Central memory CD4-positive, alpha-beta T cell (primary cell): Measurements from ENCODE around the gene LDLRAD4.

Experiments
- DNase-seq: peaks from one replicate; pipeline ENCODE4 v3.0.0; 2022

LDLRAD4 gene

DNA sequence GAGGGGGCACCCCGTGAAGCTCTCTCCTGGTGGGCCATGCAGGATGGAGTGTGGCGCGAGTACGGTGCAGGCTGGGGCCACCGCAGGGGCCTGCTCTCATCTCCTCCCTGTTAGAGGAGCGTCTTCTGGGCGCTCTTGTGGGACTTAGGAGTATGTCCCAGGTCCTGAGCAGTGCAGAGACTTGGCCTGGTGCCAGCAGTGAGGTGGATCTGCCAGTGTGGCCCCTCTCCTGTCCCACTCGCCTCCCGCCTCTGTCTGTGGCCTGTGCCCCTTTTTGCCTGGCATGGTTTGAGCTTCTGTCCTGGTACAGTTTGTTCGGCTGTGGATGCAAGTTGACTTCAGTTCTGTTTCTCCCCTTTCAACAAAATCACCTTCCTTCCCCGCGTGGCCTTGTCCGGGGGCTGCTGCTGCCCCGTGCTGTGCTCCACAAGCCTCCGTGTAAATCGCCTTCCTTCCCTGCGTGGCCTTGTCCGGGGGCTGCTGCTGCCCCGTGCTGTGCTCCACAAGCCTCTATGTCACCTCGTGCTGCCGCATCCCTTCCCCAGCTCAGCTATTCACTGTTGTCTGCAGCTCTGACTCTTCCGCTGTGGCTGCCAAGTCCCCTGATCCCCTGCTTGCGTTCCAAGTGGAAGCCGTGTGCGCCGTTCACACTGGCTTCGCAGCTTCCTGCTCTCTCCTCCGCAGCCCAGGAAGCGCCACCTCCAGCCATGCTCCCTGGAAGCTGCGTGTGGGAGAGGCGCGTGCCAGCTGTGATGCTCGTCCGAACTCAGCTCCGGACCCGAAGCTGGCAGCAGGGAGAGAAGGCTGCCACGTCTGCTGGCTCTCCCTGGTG is 13.7 kb downstream of the LDLRAD4 start:
- no peak for DNase-seq

DNA sequence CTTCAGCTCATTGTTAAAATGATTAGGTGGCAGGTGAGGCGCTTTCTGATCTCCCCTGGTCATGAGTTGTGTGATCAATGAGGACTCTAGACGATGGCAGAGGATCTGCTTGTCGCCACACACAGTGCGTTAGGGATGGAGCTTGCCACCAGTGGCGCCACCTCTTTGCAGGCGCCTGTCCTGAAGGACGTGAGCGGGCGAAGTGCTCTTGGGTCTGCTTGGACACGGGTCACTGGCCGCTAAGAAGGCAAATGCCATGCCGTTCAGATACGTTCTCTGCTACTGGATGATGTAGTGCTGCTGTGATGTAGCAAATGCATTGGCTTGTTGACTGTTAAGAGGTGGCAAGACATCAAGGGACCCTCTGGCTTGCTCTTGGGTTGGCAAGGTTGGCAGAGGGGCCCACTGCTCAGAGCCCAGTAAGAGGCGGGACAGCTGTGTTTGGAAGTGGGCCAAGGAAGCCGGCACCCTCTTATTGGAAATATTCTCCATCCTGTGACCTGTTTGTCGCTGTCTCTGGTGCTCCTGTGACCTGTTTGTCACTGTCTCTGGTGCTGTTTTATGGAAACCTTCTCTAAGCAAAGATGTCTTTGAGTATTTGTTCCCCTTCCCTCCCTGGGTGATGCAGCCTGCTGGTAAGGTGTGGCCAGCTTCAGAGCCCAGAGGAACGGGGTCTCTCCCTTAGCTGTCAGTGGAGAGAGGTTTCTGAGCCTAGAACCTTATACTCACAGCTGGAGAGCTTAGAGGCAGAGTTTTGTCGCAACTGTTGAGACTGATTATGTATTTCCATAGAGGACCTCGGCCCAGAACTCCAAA is 14.6 kb downstream of the LDLRAD4 start:
- no peak for DNase-seq

DNA sequence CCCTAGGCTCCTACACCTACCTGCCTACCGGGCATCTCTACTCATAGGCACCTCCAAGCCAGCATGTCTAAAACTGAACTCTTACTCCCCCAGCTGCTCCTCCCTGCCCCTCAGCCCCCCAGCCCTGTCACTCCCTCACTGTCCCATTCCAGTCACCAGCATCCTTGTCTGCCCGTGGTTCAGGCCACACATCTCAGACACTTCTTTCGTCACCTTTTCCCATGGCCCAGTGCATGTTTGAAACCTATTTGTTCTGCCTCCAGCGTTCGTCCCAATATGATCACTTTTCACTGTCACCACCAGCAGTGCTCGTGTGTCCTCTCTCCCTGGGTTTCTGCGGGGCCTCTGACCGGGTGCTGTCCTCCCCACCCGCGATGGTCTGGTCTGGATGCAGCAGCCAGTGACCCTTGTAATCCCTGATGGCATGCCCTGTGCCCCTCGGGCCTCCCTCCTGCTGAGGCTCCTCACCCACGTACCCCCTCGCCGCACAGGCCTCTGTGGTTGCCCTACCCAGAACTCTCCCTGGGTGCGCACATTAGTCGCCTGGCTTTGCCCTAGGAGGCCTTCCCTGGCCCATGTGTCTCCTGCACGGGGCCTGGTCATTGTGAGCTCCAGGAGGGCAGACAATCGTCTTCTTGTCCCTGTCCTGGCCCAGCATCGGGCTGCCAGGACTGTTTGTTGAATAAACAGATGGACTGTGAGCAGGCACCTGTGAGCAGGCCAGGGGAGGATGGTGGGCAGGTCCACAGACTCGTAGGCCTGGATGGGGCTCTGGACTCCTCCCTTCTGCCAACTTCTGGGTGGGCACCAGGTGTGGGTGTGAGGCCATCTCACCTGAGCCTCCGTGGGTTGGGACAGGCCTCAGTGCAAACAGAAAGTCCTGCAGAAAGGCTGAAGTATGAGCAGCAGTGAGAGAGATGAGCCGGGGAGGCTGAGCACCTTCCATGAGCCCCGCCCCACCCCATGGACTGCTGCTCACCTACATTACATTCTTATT is 15.5 kb downstream of the LDLRAD4 start:
- no peak for DNase-seq

DNA sequence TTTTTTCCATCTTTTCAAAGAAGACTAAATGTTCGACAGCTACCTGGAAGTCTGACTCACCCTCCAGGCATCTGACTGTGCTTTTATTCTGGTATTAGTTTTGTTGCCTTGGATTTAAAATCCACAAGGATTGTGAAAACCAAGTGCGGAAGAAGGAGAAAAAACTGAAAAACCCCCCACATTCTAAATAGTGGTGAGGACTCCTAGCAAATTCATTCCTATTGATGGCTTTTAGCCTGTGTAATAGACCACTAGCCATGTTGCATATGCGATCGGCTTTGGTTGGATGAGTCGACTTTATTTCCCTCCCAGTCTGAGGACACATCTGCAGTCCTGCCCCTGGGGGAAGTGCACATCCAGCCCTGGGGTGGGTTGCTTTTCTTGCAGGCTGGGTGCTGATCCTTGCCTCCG is 16.9 kb downstream of the LDLRAD4 start:
- no peak for DNase-seq

DNA sequence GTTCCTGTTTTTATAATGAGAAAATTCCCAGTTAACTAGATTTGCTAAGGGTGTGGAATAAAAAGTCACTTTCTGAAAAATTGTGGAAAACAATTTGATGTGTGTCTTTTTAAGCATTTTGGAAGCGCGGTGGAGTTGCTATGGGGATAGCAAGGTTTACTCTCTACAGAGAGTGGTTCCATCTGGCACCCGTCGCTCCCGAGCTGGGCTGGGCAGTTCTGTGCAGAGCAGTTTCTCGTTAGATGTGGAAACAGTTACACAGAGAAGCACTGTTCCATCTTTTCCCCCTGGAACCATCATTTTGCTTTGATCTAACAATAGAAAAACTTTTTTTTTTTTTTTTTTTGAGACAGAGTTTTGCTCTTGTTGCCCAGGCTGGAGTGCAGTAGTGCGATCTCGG is 17.4 kb downstream of the LDLRAD4 start:
- DNase-seq = no peak

DNA sequence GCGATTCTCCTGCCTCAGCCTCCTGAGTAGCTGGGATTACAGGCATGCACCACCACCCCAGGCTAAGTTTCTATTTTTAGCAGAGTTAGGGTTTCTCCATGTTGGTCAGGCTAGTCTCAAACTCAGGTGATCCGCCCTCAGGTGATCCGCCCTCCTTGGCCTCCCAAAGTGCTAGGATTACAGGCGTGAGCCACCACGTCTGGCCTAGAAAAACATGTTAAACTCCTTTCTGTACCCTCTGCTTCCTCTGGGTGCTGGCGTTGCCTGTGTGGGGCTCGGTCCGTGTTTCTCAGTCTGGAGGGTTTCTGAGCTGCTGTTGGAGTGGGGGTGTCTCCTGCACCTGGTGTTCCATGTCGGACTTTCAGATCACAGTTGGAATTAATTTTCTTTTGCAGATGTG is 17.9 kb downstream of the LDLRAD4 start:
- no peak for DNase-seq

DNA sequence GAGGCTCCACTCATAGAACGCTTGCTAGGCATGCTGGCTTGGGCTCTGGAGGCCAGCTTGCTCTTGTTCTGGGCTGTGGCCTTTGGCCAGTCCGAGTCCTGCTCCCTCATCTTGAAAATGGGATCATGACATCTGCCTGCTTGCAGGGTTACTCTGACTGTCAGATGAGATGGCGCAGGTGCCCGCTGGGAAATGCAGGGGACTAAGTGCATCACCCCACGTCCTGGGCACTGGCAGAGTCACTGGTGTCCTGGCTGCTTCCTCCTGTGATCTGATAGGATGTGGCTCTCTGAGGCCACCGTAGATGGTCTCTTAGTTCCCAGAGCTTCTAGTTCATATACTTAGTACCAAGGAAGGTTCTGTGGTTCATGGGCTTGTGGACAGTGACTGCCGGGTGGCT is 18.5 kb downstream of the LDLRAD4 start:
- DNase-seq = no peak

DNA sequence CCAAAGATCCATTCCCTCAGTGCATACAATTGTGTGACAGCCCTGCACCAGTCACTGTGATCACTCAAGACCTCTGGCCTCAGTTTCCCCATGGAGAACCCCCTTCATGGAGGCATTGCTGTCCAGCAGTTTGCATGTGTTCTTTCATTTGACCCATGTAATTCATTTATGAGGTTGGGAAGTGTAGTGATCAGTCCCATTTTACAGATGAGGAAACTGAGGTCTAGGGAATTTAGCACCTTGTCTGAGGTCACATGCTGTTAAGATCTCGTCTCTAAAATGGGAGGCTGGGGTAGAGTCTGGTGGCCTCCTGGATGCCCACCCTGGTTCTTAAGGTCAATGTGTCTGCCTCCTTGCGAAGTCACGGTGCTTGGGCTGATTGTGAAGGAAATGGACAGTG is 19.1 kb downstream of the LDLRAD4 start:
- DNase-seq = no peak

DNA sequence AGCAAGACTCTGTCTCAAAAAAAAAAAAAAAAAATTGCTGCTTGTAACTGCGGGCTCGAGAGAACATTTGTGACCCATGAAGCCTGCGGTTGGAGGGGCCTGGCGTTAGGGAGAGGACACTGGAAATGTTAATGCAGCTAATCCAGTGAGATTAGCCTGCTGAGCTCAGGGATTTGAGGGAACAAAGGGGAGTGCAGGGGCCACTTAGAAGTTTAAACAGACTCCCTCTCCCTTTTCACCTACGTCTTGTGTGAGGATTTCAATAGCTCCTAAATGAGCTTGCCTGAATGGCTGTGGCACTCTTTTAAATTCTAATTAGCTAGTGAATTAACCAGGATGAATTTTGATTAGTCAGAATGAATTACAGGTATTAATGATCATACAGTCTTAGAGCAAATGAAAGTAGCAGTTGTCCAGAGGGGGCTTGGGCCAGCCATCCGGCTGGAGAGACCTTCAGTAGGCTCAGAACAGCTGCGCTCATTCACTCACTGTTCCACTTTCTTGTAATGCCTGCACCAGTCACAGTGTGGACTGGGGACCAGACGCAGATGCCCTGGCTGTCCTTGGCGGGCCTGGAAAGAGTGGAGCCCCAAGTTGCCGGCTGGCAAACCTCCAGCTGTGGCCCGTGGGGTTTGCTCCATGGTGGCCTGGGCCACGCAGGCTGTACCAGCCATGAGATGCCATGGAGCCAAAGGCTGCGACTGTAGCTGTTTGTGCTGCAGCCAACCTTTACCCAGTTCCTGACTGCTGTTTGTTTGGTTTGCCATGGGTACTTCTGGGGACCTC is 20.8 kb downstream of the LDLRAD4 start:
- DNase-seq = no peak

DNA sequence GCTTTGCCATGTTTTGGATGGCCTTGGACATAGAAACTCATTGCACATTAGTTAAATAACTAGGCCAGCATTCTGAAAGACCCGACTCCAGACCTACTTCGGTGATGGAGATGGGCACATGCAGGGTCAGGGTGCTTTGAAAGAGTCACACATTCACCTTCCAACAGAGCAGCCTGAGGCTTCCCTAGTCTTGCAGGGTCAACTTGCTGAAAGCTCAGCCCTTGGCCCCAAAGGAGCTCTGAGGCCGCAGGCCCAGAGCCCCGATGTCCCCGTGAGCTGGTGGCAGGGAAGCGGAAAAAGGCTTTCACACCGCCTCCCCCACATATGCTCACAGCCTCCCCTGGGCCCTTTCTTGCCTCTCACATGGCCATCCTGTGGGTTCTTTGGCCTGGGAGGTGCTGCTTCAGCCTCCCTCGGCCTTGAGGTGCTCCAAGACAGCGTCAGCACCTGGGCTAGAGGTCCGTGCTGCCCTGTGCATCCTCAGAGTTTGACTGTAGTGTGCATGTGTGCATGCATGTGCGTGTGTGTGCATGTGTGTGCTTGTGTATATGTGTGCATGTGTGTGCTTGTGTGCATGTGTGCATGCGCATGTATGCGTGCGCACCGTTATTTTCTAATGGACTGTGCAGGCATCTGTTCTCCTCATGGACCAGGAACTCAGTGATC is 21.6 kb downstream of the LDLRAD4 start:
- no peak for DNase-seq

DNA sequence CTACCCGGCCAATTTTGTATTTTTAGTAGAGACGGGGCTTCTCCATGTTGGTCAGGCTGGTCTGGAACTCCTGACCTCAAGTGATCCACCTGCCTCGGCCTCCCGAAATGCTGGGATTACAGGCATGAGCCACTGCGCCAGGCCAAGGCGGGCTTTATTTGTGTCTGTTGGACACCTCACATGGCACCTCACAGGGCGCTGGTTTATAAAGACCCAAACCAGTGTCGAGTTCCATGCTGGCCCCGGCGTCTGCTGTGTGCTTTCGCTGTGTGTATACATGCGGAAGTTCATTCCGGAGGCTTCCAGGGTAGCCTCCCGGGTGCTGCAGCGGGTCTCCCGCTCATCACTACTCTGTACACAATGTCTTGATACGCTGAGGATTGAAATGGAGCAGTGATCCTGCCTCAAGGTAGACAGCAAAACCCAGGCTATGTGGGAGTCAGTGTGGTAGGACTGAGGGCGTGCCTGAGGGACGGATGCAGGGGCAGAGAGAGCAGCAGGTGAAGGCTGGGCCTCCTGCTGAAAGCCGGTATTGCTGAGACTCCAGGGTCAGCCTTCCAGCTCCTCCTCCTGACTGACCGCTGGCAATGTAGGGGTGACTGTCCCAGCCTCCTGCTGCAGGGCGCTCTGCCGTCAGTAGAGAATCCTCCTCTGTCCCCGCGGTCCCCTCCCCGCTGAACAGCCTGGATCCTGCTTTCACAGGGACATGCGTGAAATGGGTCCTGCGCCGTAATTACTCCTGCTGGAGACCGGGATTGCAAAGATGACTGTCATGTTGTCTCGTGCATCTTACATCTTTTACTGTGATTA is 22.7 kb downstream of the LDLRAD4 start:
- no peak for DNase-seq

DNA sequence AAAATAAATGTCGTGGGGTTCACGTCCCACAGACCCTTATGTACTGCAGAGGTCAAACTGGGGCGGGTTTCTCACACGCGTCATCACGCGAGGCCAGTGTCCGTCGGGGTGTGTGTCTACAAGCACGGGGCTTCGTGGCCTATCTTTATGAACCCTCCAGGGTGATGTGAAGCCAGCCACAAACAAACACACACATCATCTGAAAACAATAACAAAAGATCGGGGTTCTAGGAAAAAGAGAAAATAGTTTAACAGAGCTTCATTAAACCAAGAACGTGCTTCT is 23.3 kb downstream of the LDLRAD4 start:
- DNase-seq = no peak

DNA sequence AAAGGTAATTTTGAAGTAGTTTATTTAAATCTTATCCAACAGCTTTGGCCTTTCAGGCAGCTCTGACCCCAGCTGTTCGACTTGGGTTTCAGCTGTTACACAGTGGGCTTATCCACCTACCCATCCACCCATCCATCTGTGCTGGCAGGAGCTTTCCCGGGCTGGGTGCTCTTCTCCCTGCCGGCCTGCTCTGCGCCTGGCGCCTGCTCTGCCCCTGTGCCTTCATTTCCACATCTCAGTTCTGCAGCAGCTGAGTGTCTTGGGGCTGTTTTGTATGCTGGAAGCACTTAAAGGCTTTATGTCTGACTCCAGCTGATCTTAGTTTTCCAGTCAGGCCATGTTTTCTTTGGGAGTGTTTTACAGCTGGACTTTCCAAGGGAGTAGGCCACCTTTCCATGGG is 24.2 kb downstream of the LDLRAD4 start:
- no peak for DNase-seq

DNA sequence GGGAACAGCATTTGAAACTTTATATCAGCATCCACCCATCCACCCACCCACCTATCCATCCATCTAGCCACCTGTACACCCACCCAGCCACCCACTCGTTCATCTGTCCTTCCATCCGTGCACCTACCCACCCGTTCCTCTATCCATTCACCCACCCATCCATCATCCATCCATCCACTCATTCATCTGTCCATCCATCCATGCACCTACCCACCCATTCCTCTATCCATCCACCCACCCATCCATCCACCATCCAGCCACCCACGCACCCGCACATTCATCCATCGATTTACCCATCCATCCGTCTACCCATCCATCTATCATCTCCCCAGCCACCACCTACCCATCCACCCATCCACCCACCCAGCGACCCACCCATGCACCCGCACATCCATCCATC is 24.8 kb downstream of the LDLRAD4 start:
- no peak for DNase-seq

DNA sequence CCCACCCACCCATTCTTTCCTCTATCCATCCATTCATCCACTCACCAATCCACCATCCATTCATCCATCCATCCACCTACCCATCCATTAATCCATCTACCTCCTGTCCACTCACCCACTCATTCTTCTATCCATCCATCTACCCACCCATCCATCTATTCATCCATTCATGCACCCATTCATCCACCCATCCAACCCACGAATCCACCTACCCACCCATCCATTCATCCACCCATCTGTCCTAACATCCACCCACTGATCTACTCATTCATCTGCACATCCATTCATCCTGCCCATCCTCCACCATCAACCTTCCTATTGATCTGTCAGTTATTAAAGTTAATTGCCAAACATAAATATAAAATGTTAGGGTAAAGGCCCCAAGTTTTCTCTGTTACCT is 25.6 kb downstream of the LDLRAD4 start:
- no peak for DNase-seq

DNA sequence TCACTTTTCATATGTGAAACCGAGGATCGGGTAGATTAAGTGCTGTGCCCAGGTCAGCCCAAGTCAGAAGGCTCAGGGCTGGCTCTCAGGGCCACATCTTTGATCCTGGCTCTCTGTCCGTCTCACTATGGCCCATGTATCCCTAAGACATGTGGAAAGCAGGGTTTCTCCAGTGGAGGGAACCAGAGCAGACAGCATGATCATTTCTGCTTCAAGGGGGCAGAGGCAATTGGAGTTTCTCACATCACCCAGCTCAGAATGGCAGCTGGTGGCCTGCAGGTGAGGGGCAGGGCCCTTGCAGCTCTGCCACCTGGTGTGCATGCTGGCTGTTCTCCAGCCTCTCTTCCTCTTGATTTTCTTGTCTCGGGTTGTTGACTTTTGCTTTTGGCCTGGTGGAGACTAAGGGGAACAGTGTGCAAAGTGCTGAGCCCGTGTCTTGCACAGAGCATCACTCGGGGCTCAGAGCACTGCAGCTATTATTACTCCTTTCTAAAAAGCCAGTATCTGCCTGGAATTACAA is 27.0 kb downstream of the LDLRAD4 start:
- no peak for DNase-seq

DNA sequence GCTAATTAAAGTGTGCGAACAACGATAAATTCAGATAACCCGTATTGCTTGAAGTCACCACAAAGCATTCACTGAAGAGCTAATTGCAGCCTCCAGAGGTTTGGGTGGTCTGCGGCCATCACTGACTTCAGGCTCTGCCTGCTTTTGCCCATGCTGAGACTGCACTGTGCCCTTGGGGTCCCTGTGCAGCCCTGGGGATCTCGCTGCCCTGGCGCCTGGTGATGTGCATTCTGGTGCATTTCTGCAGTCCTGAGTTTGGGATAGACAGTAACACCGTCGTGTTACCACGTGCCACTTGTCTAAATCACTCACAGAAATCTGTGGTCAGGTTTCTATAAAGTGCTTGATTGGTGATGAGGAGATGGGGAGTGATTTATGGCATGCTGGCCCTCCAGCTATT is 27.6 kb downstream of the LDLRAD4 start:
- DNase-seq = no peak

DNA sequence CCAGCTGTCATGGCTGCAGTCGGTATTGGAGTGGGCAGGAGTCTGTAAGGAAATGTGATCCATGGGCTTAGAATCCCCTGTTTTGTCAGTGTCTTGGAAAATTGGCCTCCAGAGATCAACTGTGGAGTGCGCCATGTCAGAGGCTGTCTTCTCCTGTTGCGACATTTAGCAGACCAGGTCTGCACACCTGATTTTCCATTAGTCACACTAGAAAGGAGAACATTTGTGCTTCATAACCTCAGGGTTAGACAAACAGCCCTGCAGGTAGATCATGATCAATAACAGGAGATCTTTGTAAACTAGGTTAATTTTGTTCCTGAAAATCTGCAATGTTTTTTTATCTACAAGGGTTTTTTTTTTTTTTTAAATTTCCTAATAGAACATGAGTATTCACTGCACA is 28.0 kb downstream of the LDLRAD4 start:
- DNase-seq = no peak

DNA sequence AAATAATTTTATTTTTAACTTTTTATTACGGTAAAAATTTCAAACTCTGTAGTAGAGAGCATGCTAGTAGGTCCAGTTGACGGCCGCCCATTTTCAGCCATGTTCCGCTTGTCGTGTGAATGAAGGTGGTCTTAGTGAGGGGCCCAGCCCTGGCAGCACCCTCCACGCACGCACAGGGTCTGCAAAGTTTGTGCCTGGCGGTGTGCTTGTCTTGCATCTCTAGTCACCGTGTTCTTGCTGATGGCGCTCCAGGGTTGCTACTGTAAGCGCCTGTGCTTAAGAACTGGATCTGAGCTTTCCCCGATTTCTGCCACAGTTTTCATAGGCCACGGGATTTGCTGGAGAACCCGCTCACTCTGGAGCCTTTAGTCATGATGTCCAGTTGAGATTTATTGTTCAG is 28.9 kb downstream of the LDLRAD4 start:
- no peak for DNase-seq

DNA sequence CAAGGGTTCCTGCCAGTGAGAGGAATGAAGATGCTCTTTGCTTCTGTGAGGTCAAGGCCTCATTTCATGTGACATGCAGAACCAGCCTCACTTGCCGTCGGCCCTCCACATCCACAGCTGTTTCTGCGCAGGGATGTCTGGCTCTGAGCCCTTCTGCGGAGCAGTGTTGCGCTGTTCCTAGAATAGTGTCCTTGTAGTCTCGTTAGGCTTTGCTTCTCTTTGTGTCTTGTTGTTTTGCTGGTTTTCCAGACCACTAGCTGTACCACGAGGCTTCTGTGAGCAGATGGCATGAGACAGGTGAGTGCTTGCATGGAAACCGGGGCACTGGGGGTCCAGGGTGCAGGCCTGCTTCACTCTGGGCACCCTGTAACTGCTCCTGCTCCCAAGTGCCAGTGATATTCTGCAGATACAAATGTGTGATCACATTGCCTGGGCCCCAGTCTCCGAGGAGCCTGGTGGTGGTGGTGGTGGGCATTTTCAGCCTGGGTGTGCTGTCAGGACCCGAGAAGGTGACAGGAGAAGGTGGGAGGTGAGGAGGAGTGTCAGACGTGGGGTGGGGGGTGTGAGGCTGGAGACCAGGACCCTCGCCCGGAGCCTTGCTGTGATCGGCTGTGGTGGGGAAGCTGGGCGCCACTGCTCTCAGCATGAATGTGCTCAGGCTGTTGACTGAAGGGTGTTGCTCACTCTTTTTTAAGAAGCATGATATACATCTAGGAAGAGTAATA is 34.3 kb downstream of the LDLRAD4 start:
- no peak for DNase-seq
